ENCODE data around the gene DNAJC24. TPM values are rescaled to one million over a fixed set of nuclear protein-coding genes. Genes with fewer than 3 reads are reported as not detected.

Gene DNAJC24
- total RNA-seq, 1 donor, result 23.9 TPM

DNA sequence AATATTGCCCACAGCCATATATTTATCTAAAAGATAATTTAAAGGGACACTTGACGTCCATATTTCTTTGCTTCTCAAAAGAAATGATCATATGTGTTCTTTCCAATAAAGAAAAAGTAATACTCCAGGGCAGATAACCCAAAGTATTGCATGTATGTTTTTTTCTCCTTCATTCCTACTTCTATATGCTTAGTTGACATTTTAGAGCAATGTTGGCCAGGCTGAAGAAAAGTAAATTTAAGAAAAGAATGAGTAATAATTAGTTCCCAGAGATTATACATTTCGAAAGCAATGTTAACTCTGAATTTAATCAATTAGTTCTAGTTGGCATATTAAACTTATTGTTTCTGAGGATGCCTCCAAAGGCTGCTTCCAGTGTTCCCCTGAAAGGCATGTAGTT, 48.2 kb downstream of the DNAJC24 start:
- no peaks in the 10 kb centered on the region for H3K9me3 ChIP-seq (ENCODE audit: low read depth, low read length)
- no peaks in the 10 kb centered on the region for H3K36me3 ChIP-seq (ENCODE audit: insufficient read depth, low read length)
- peaks cover 3% of the 10 kb centered on the region for H4K20me1 ChIP-seq (ENCODE audit: insufficient read depth, low read length)
- H2AFZ ChIP-seq (ENCODE audit: low read length), result no peak overlapping the region
- H3K4me1 ChIP-seq (ENCODE audit: insufficient read depth, low read length), result no peaks in the 10 kb centered on the region
- no peak for DNase-seq (ENCODE audit: insufficient read length, low spot score, missing footprints)
- H3K4me3 ChIP-seq (ENCODE audit: insufficient read depth, low read length), result no peak overlapping the region
- TF ChIP-seq, protein P1, sequence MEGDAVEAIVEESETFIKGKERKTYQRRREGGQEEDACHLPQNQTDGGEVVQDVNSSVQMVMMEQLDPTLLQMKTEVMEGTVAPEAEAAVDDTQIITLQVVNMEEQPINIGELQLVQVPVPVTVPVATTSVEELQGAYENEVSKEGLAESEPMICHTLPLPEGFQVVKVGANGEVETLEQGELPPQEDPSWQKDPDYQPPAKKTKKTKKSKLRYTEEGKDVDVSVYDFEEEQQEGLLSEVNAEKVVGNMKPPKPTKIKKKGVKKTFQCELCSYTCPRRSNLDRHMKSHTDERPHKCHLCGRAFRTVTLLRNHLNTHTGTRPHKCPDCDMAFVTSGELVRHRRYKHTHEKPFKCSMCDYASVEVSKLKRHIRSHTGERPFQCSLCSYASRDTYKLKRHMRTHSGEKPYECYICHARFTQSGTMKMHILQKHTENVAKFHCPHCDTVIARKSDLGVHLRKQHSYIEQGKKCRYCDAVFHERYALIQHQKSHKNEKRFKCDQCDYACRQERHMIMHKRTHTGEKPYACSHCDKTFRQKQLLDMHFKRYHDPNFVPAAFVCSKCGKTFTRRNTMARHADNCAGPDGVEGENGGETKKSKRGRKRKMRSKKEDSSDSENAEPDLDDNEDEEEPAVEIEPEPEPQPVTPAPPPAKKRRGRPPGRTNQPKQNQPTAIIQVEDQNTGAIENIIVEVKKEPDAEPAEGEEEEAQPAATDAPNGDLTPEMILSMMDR (IDR thresholded peaks at IDR 0.05; ENCODE audit: extremely low read depth, low read depth, low read length), result no peak
- H3K4me2 ChIP-seq (ENCODE audit: insufficient read depth, low read length), result no peak overlapping the region
- H3K27me3 ChIP-seq (ENCODE audit: insufficient read depth, low read length), result no peaks in the 10 kb centered on the region
- no peaks in the 10 kb centered on the region for H3K79me2 ChIP-seq (ENCODE audit: insufficient read depth, low read length)
- H3K27ac ChIP-seq (ENCODE audit: low read depth, low read length), result no peak overlapping the region

DNA sequence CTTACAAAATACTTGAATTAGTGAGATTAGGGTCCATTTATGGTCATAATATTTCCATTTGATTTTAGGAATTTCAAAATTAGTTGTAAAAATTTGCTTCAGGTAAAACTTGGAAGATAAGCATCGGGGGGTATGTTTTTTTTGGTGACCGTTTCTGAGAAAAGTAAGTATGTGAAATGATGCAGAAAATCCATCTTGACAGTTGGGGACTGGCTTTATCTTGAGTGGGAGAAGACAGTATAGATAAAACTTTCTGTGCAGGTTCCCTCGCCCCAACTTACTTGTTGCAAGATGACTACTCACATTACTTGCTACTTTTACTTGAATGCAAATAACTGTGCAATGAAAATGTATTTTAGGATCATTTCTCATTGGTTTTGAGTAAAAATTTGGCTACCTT, 49.5 kb downstream of the DNAJC24 start:
- Histone ChIP-seq H3K9me3 (ENCODE audit: low read depth, low read length) (no peaks in the 10 kb centered on the region), H3K27ac (ENCODE audit: low read depth, low read length) (no peak overlapping the region), H3K4me1 (ENCODE audit: insufficient read depth, low read length) (no peaks in the 10 kb centered on the region), H4K20me1 (ENCODE audit: insufficient read depth, low read length) (peaks cover 3% of the 10 kb centered on the region), H3K36me3 (ENCODE audit: insufficient read depth, low read length) (no peaks in the 10 kb centered on the region), H3K4me2 (ENCODE audit: insufficient read depth, low read length) (no peak overlapping the region), H3K27me3 (ENCODE audit: insufficient read depth, low read length) (no peaks in the 10 kb centered on the region), H3K4me3 (ENCODE audit: insufficient read depth, low read length) (no peak overlapping the region), H2AFZ (ENCODE audit: low read length) (no peak overlapping the region), H3K79me2 (ENCODE audit: insufficient read depth, low read length) (no peaks in the 10 kb centered on the region)
- TF ChIP-seq, protein P1 (IDR thresholded peaks at IDR 0.05; ENCODE audit: extremely low read depth, low read depth, low read length), result no peak
- DNase-seq (ENCODE audit: insufficient read length, low spot score, missing footprints), result no peak

DNA sequence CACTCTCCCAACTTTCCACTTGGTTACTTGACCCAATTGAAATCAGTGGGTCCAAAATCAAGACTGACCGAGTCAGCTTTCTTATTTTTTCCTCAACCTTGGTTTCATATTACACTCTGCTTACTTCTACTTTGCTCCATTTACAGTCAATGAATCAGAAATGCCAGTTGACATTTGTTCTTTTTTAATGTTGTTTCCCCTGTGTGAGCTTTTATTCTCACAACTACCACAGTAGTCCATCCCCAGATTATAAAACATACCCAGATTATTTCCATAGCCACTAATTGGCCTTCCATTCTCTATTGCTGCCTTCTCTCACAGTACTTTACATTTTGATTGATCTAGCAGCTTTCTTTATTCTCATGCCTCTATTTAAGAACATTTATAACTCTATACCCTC, 50.0 kb downstream of the DNAJC24 start:
- no peak overlapping the region for H3K4me2 ChIP-seq (ENCODE audit: insufficient read depth, low read length)

DNA sequence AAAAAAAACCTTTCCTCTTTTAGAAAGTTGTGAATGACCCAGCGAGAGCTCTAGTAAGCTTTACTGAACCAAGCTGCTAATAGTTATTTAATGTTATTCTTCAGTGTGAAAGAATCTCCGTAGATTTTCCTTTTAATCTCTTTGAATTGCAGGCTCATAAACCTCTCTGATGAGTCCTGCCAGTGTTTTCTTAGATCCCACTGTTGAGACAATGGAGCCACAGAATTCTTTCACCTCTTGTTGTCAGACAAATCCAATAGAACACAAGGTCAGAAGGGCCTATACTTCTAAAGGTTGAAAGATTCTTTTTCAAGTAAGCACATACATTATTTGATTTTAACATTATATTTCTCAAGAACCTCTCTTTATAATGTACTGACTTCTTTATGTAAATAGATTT, 52.2 kb downstream of the DNAJC24 start:
- no peaks in the 10 kb centered on the region for H3K79me2 ChIP-seq (ENCODE audit: insufficient read depth, low read length)
- H3K27me3 ChIP-seq (ENCODE audit: insufficient read depth, low read length), result no peaks in the 10 kb centered on the region
- H3K36me3 ChIP-seq (ENCODE audit: insufficient read depth, low read length), result no peaks in the 10 kb centered on the region
- no peak overlapping the region for H2AFZ ChIP-seq (ENCODE audit: low read length)
- no peaks in the 10 kb centered on the region for H3K9me3 ChIP-seq (ENCODE audit: low read depth, low read length)
- no peaks in the 10 kb centered on the region for H4K20me1 ChIP-seq (ENCODE audit: insufficient read depth, low read length)
- no peak overlapping the region for H3K27ac ChIP-seq (ENCODE audit: low read depth, low read length)
- no peaks in the 10 kb centered on the region for H3K4me1 ChIP-seq (ENCODE audit: insufficient read depth, low read length)
- H3K4me2 ChIP-seq (ENCODE audit: insufficient read depth, low read length), result no peak overlapping the region
- DNase-seq (ENCODE audit: insufficient read length, low spot score, missing footprints), result no peak
- TF ChIP-seq, protein P1 (IDR thresholded peaks at IDR 0.05; ENCODE audit: extremely low read depth, low read depth, low read length), result no peak
- no peak overlapping the region for H3K4me3 ChIP-seq (ENCODE audit: insufficient read depth, low read length)

More for the DNA sequence above, 50.0 kb downstream of the DNAJC24 start:
- Histone ChIP-seq H4K20me1 (ENCODE audit: insufficient read depth, low read length) (peaks cover 3% of the 10 kb centered on the region), H3K27ac (ENCODE audit: low read depth, low read length) (no peak overlapping the region), H2AFZ (ENCODE audit: low read length) (no peak overlapping the region), H3K79me2 (ENCODE audit: insufficient read depth, low read length) (no peaks in the 10 kb centered on the region), H3K9me3 (ENCODE audit: low read depth, low read length) (no peaks in the 10 kb centered on the region), H3K27me3 (ENCODE audit: insufficient read depth, low read length) (no peaks in the 10 kb centered on the region), H3K4me1 (ENCODE audit: insufficient read depth, low read length) (no peaks in the 10 kb centered on the region), H3K36me3 (ENCODE audit: insufficient read depth, low read length) (no peaks in the 10 kb centered on the region), H3K4me3 (ENCODE audit: insufficient read depth, low read length) (no peak overlapping the region)
- peak; percentile 30 for DNase-seq (ENCODE audit: insufficient read length, low spot score, missing footprints)
- TF ChIP-seq, protein P1 (IDR thresholded peaks at IDR 0.05; ENCODE audit: extremely low read depth, low read depth, low read length), result no peak
